Measurements from ENCODE around the gene GJA3. TPM values are rescaled to one million over a fixed set of nuclear protein-coding genes. Genes with fewer than 3 reads are reported as not detected.

Gene GJA3
- total and polyA plus RNA-seq, 9 of the 15 experiments (the other 6 are each of a cell fraction or from before 2014, with no cell fraction given): 0.03 to 0.13 (median 0.04) TPM; not detected in 4

DNA sequence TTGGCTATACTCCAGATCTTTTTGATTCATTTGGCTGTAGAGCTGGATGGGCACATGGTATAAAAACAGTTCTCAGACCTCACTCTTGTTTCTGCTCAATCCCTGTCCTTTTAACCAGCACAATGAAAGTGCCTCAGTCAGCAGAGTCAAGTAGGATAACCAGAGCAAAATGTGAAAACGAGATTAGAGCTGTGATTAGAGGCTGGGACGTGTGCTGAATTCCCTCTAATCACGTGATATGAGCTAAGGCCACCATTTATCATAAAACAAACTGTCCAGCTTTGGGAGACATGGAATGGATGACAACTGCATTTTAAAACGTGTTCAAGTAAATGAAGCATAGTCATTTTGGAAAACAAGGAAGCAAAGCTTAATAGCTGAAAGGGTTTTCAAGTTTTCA, 54.1 kb downstream of the GJA3 start:
- in situ Hi-C loops (cut with MboI): no loop called here
- BruUV-seq (replicated peaks): no TSS peak
- no peak for TF ChIP-seq ESRRB (CRISPR knock-in tag; IDR thresholded peaks at IDR 0.05; ENCODE audit: borderline replicate concordance)
- no peak for TF ChIP-seq ZNF79 (CRISPR knock-in tag; IDR thresholded peaks at IDR 0.05; ENCODE audit: low read depth)
- TF ChIP-seq, protein P1, sequence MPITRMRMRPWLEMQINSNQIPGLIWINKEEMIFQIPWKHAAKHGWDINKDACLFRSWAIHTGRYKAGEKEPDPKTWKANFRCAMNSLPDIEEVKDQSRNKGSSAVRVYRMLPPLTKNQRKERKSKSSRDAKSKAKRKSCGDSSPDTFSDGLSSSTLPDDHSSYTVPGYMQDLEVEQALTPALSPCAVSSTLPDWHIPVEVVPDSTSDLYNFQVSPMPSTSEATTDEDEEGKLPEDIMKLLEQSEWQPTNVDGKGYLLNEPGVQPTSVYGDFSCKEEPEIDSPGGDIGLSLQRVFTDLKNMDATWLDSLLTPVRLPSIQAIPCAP (CRISPR knock-in tag; IDR thresholded peaks at IDR 0.05; ENCODE audit: borderline replicate concordance): no peak
- no peak for TF ChIP-seq HCFC1 (IDR thresholded peaks at IDR 0.05; ENCODE audit: low read depth, low read length)
- TF ChIP-seq TOE1 (IDR thresholded peaks at IDR 0.05; ENCODE audit: borderline replicate concordance): peak; percentile 86
- no peak for TF ChIP-seq TOE1 (CRISPR knock-in tag; IDR thresholded peaks at IDR 0.05; ENCODE audit: borderline replicate concordance, low read depth)
- TF ChIP-seq, protein P2, sequence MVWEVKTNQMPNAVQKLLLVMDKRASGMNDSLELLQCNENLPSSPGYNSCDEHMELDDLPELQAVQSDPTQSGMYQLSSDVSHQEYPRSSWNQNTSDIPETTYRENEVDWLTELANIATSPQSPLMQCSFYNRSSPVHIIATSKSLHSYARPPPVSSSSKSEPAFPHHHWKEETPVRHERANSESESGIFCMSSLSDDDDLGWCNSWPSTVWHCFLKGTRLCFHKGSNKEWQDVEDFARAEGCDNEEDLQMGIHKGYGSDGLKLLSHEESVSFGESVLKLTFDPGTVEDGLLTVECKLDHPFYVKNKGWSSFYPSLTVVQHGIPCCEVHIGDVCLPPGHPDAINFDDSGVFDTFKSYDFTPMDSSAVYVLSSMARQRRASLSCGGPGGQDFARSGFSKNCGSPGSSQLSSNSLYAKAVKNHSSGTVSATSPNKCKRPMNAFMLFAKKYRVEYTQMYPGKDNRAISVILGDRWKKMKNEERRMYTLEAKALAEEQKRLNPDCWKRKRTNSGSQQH (CRISPR knock-in tag; IDR thresholded peaks at IDR 0.05): no peak
- TF ChIP-seq FOXJ3 (CRISPR knock-in tag; IDR thresholded peaks at IDR 0.05): no peak
- no peak for TF ChIP-seq MIER1 (IDR thresholded peaks at IDR 0.05; ENCODE audit: low read depth)
- peak; percentile 69 for TF ChIP-seq BHLHE40 (IDR thresholded peaks at IDR 0.05; ENCODE audit: low read length)
- TF ChIP-seq, protein P3, sequence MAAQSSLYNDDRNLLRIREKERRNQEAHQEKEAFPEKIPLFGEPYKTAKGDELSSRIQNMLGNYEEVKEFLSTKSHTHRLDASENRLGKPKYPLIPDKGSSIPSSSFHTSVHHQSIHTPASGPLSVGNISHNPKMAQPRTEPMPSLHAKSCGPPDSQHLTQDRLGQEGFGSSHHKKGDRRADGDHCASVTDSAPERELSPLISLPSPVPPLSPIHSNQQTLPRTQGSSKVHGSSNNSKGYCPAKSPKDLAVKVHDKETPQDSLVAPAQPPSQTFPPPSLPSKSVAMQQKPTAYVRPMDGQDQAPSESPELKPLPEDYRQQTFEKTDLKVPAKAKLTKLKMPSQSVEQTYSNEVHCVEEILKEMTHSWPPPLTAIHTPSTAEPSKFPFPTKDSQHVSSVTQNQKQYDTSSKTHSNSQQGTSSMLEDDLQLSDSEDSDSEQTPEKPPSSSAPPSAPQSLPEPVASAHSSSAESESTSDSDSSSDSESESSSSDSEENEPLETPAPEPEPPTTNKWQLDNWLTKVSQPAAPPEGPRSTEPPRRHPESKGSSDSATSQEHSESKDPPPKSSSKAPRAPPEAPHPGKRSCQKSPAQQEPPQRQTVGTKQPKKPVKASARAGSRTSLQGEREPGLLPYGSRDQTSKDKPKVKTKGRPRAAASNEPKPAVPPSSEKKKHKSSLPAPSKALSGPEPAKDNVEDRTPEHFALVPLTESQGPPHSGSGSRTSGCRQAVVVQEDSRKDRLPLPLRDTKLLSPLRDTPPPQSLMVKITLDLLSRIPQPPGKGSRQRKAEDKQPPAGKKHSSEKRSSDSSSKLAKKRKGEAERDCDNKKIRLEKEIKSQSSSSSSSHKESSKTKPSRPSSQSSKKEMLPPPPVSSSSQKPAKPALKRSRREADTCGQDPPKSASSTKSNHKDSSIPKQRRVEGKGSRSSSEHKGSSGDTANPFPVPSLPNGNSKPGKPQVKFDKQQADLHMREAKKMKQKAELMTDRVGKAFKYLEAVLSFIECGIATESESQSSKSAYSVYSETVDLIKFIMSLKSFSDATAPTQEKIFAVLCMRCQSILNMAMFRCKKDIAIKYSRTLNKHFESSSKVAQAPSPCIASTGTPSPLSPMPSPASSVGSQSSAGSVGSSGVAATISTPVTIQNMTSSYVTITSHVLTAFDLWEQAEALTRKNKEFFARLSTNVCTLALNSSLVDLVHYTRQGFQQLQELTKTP (IDR thresholded peaks at IDR 0.05; ENCODE audit: low read depth in 1 of 2, partially characterized antibody in 2 of 2): no peak
- TF ChIP-seq MED1 (CRISPR knock-in tag; IDR thresholded peaks at IDR 0.05; ENCODE audit: borderline replicate concordance): no peak
- no peak for TF ChIP-seq JUN (IDR thresholded peaks at IDR 0.05; ENCODE audit: borderline replicate concordance, low read depth, low read length)
- no peak for TF ChIP-seq JUN (CRISPR knock-in tag; IDR thresholded peaks at IDR 0.05; ENCODE audit: borderline replicate concordance)
- TF ChIP-seq ZNF146 (CRISPR knock-in tag; IDR thresholded peaks at IDR 0.05; ENCODE audit: unreplicated experiment): no peak

More for the DNA sequence above, 54.1 kb downstream of the GJA3 start:
- no peak overlapping the region for H3K4me2 ChIP-seq (ENCODE audit: insufficient read depth, low read length)
- CTCF ChIA-PET (ENCODE audit: low intra/inter-chr PET ratio): no interaction called here
- H4K20me1 ChIP-seq (replicated peaks; ENCODE audit: control insufficient read depth, insufficient read depth, low read length): no peaks in the 10 kb centered on the region; the same call in 1 of the 2 replicates
- DNase-seq (ENCODE audit: extremely low read depth in 1 of 4, low spot score in 3 of 4) (no peak), FAIRE-seq (no peak), ATAC-seq (no peak)
- no peak overlapping the region for H3K9ac ChIP-seq (ENCODE audit: insufficient read depth in 1 of 2, low read depth in 2 of 2, low read length in 2 of 2)
- no peaks in the 10 kb centered on the region; a peak in 1 of 5 replicates for H3K4me1 ChIP-seq (replicated peaks in 1 of 2; ENCODE audit: control insufficient read depth in 2 of 2, insufficient read depth in 2 of 2, low read length in 2 of 2)
- H3K79me2 ChIP-seq (ENCODE audit: control insufficient read depth, insufficient read depth, low read length): no peaks in the 10 kb centered on the region
- H3K4me3 ChIP-seq: no peak overlapping the region
- H3K9me1 ChIP-seq (ENCODE audit: control insufficient read depth, insufficient read depth, low read length): no peaks in the 10 kb centered on the region
- H3K27ac ChIP-seq (ENCODE audit: extremely low read depth, low read depth, low read length): no peak overlapping the region
- no peaks in the 10 kb centered on the region for H3K9me3 ChIP-seq (replicated peaks; ENCODE audit: control insufficient read depth, insufficient read depth, low read depth, low read length)
- intact Hi-C loops (cut with micrococcal nuclease): no loop called here
- 0% methylated on average over 4 of the region's 4 CpGs for WGBS (ENCODE audit: insufficient coverage, low coverage, missing lambda C conversion rate)
- H3K36me3 ChIP-seq (ENCODE audit: control insufficient read depth, insufficient read depth, low read length): no peaks in the 10 kb centered on the region
- peaks cover 3 to 27% of the 10 kb centered on the region in 2 experiments; a peak in 3 of 5 replicates for H3K27me3 ChIP-seq (ENCODE audit: control insufficient read depth in 2 of 2, insufficient read depth in 2 of 2, low read length in 2 of 2)
- no peak overlapping the region for H2AFZ ChIP-seq (ENCODE audit: low read depth, low read length)
- POLR2A ChIA-PET: interaction anchor here (0.7 kb wide), 1 partner anchor 43 kb away, joined by 3 read pairs; no protein-coding TSS in a partner anchor
